Measurements from ENCODE around the gene IPO8. TPM values are rescaled to one million over a fixed set of nuclear protein-coding genes. Genes with fewer than 3 reads are reported as not detected.

The IPO8 gene
- total RNA-seq, result 16.5 TPM
- 17.0 TPM for polyA plus RNA-seq
- long read RNA-seq, donor 1, result 0 reads
- long read RNA-seq, donor 2, result 0 reads
- long read RNA-seq, donor 3, full-length matches to known transcripts, result 2 of 7 reads
- long read RNA-seq, donor 3, partial matches to known transcripts, result 5 of 7 reads
- long read RNA-seq, donor 3, other reads (novel, unspliced or antisense), result 0 of 7 reads
- long read RNA-seq, donor 4, result 0 reads
- long read RNA-seq, donor 5, full-length matches to known transcripts, result 1 of 20 reads
- long read RNA-seq, donor 5, partial matches to known transcripts, result 19 of 20 reads
- long read RNA-seq, donor 5, other reads (novel, unspliced or antisense), result 0 of 20 reads
- long read RNA-seq, donor 6, full-length matches to known transcripts, result 2 of 2 reads
- long read RNA-seq, donor 6, partial matches to known transcripts, result 0 of 2 reads
- long read RNA-seq, donor 6, other reads (novel, unspliced or antisense), result 0 of 2 reads
- long read RNA-seq, donor 7, full-length matches to known transcripts, result 1 of 1 reads
- long read RNA-seq, donor 7, partial matches to known transcripts, result 0 of 1 reads
- long read RNA-seq, donor 7, other reads (novel, unspliced or antisense), result 0 of 1 reads
- long read RNA-seq, donor 8, result 0 reads
- long read RNA-seq, donor 9, full-length matches to known transcripts, result 2 of 2 reads
- long read RNA-seq, donor 9, partial matches to known transcripts, result 0 of 2 reads
- long read RNA-seq, donor 9, other reads (novel, unspliced or antisense), result 0 of 2 reads
- long read RNA-seq, donor 10, full-length matches to known transcripts, result 3 of 3 reads
- long read RNA-seq, donor 10, partial matches to known transcripts, result 0 of 3 reads
- long read RNA-seq, donor 10, other reads (novel, unspliced or antisense), result 0 of 3 reads

DNA sequence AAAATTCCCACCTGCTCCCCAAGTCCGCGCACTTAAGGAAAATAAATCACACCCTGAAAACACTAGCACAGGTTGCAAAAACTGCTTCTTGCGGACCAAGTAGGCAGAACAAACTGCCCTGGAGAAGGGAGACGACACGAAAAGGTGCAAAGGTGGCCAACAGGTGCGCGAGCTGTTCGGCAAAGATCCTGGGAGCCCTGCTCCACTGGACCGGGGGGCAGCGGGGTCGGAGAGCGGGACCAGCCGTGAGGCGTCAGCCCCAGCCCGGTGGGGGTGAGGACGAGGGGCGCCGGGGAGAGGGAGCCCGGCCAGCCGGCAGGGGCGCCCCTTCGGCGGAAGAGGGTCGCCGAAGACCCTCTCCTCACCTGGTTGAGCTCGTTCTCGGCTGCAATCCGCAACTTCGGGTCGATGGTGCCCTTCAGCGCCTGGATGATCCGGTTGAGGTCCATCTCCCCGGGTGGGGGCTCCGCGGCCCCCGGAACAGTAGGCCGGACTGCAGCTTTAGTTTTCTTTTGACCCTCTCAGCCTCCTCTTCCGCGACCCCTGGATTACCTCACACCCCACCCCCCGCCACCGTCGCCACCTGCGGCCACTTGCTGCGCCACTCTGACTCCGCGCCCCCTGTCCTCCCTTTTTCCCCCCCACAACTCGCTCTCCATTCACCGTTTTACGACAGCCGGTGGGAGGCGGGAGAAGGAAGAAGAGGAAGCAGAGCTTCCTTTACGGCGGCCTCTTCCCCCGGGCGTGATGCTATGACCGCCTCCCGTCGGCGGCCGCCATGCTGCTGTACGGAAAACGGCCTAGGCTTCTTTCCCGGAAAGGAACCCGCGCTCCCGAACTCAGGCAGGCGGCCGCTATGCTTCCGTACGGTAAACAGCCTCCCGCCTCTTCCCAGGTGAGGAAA lies at the start of gene IPO8:
IPO8 (minus strand) TSS at position 671 of the 904 bp plus-strand sequence; CDS start at position 449, 222 bp downstream.
- H3K27me3 ChIP-seq (ENCODE audit: control insufficient read depth in 2 of 2, insufficient read depth in 1 of 2, low read length in 1 of 2), result no peaks in the 10 kb centered on the region
- under 1% methylated on average over 71 of the region's 71 CpGs for WGBS

DNA sequence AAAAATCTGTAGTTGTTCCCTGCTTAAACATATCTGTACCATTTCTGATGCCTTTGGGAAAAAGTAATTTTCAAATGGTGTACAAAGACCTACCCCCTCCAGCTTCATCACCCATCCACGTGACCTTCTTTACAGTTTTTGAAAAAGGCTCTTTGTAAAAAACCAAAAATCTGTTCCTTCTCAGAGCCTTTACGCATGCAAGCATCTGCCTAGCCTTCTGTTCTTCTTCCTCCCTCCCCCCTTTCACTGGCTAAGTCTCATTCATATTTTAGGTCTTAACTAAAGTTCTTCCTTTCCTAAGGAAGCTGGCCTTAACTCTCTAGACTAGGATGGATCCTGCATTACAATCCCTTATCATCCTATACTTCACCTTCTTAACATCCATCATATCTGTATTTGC lies 48.7 kb upstream of the IPO8 start:
- no peaks in the 10 kb centered on the region for H3K27me3 ChIP-seq (ENCODE audit: control insufficient read depth in 2 of 2, insufficient read depth in 1 of 2, low read length in 1 of 2)
- H3K4me3 ChIP-seq (ENCODE audit: low read length in 2 of 2), result no peak overlapping the region
- no peaks in the 10 kb centered on the region for H3K36me3 ChIP-seq (ENCODE audit: control insufficient read depth in 2 of 2, insufficient read depth in 2 of 2, low read length in 1 of 2)
- no peaks in the 10 kb centered on the region for H3K4me1 ChIP-seq (ENCODE audit: control insufficient read depth in 2 of 2, insufficient read depth in 2 of 2, low read length in 2 of 2)
- WGBS, result 100% methylated on average over 2 of the region's 2 CpGs
- no peaks in the 10 kb centered on the region for H3K9me3 ChIP-seq (ENCODE audit: control insufficient read depth in 2 of 2, insufficient read depth in 1 of 2, low read length in 1 of 2)
- no peak overlapping the region for H3K27ac ChIP-seq (ENCODE audit: low read depth in 1 of 2, low read length in 1 of 2)
- DNase-seq (ENCODE audit: low read depth in 6 of 9, low spot score in 9 of 9), result no peak

More for the DNA sequence above, at the start of gene IPO8:
- Histone ChIP-seq H3K4me1 (ENCODE audit: control insufficient read depth in 2 of 2, insufficient read depth in 2 of 2, low read length in 2 of 2) (peaks cover 12 to 21% of the 10 kb centered on the region in 2 donors), H3K4me3 (ENCODE audit: low read length in 2 of 2) (peak within 1 kb of the TSS; percentile 94 to 95), H3K36me3 (ENCODE audit: control insufficient read depth in 2 of 2, insufficient read depth in 2 of 2, low read length in 1 of 2) (no peaks in the 10 kb centered on the region), H3K9me3 (ENCODE audit: control insufficient read depth in 2 of 2, insufficient read depth in 1 of 2, low read length in 1 of 2) (no peaks in the 10 kb centered on the region), H3K27ac (ENCODE audit: low read depth in 1 of 2, low read length in 1 of 2) (peak within 1 kb of the TSS; percentile 63 to 74)
- peak; percentile 63 to 94 (median 82) for DNase-seq (ENCODE audit: low read depth in 6 of 9, low spot score in 9 of 9)

- Histone ChIP-seq H3K27ac (ENCODE audit: low read depth in 1 of 2, low read length in 1 of 2) (no peak overlapping the region), H3K36me3 (ENCODE audit: control insufficient read depth in 2 of 2, insufficient read depth in 2 of 2, low read length in 1 of 2) (peaks cover 0 to 7% of the 10 kb centered on the region in 2 donors), H3K4me1 (ENCODE audit: control insufficient read depth in 2 of 2, insufficient read depth in 2 of 2, low read length in 2 of 2) (no peaks in the 10 kb centered on the region), H3K9me3 (ENCODE audit: control insufficient read depth in 2 of 2, insufficient read depth in 1 of 2, low read length in 1 of 2) (no peaks in the 10 kb centered on the region), H3K4me3 (ENCODE audit: low read length in 2 of 2) (no peak overlapping the region), H3K27me3 (ENCODE audit: control insufficient read depth in 2 of 2, insufficient read depth in 1 of 2, low read length in 1 of 2) (no peaks in the 10 kb centered on the region)
- no peak for DNase-seq (ENCODE audit: low read depth in 6 of 9, low spot score in 9 of 9)
Observed at GRCh38 chr12:30740274-30740673, 44.6 kb upstream of the IPO8 start.

GRCh38 chr12:30739020-30739419 lies 43.4 kb upstream of the IPO8 start:
- Histone ChIP-seq H3K27ac (ENCODE audit: low read depth in 1 of 2, low read length in 1 of 2) (no peak overlapping the region), H3K4me3 (ENCODE audit: low read length in 2 of 2) (no peak overlapping the region), H3K9me3 (ENCODE audit: control insufficient read depth in 2 of 2, insufficient read depth in 1 of 2, low read length in 1 of 2) (no peaks in the 10 kb centered on the region), H3K36me3 (ENCODE audit: control insufficient read depth in 2 of 2, insufficient read depth in 2 of 2, low read length in 1 of 2) (peaks cover 2 to 13% of the 10 kb centered on the region in 2 donors), H3K27me3 (ENCODE audit: control insufficient read depth in 2 of 2, insufficient read depth in 1 of 2, low read length in 1 of 2) (no peaks in the 10 kb centered on the region), H3K4me1 (ENCODE audit: control insufficient read depth in 2 of 2, insufficient read depth in 2 of 2, low read length in 2 of 2) (no peaks in the 10 kb centered on the region)
- DNase-seq (ENCODE audit: low read depth in 6 of 9, low spot score in 9 of 9), result no peak
- 96% methylated on average over 2 of the region's 2 CpGs for WGBS

DNA sequence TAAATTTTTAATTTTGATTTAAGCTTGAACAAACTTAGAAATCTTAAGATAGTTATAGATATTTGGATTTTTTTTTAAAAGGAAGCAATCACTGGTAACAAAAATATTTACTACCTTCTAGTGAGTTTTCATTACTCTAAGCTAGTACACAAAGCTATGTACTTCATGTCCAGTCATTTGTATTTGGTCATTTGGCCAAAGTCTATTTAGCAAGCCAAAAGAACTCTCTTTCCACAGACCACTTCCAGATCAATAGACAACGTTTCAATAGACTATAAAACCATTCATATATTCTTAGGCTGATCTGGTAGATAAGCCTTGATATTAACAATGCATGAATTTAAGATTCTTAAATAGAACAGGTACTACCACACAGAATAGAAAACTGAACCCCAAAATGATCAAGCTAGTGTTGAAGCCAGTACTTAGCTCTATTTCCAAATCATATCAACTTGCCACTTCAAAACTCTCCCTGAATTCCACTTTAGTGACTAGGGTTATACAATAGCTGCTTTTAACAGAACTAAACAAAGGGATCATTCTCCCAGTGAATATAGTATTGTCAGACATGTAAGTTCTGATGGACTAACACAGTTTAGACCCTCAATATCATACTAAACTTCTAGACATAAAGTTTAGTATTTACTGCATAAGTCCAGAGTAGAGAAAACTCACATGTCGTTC lies 37.4 kb upstream of the IPO8 start:
- Histone ChIP-seq H3K36me3 (ENCODE audit: control insufficient read depth in 2 of 2, insufficient read depth in 2 of 2, low read length in 1 of 2) (peaks cover 6 to 14% of the 10 kb centered on the region in 2 donors), H3K9me3 (ENCODE audit: control insufficient read depth in 2 of 2, insufficient read depth in 1 of 2, low read length in 1 of 2) (no peaks in the 10 kb centered on the region), H3K27me3 (ENCODE audit: control insufficient read depth in 2 of 2, insufficient read depth in 1 of 2, low read length in 1 of 2) (no peaks in the 10 kb centered on the region), H3K4me1 (ENCODE audit: control insufficient read depth in 2 of 2, insufficient read depth in 2 of 2, low read length in 2 of 2) (no peaks in the 10 kb centered on the region), H3K4me3 (ENCODE audit: low read length in 2 of 2) (no peak overlapping the region), H3K27ac (ENCODE audit: low read depth in 1 of 2, low read length in 1 of 2) (no peak overlapping the region)
- 97% methylated on average over 2 of the region's 2 CpGs for WGBS
- DNase-seq (ENCODE audit: low read depth in 6 of 9, low spot score in 9 of 9), result no peak

DNA sequence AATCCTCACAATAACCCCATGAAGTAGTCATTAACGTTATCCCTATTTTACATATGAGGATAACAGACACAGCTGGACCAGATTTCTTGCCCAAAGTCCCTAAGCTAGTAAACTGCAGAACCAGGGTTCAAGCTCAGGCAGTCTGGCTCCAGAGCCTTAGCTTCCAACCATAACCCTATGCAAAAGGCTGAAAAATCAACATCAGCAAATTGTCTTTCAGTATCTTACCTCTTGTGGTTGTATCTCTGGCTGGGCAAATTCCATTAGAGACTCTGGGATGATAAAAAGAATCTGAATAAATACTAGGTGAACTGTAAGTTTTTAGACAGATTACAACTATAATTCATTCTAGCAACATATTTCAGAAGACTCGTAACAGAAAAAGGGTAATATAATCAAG lies 34.3 kb upstream of the IPO8 start:
- peaks cover 6 to 11% of the 10 kb centered on the region in 2 donors for H3K36me3 ChIP-seq (ENCODE audit: control insufficient read depth in 2 of 2, insufficient read depth in 2 of 2, low read length in 1 of 2)
- DNase-seq (ENCODE audit: low read depth in 6 of 9, low spot score in 9 of 9), result no peak
- no peak overlapping the region for H3K4me3 ChIP-seq (ENCODE audit: low read length in 2 of 2)
- no peaks in the 10 kb centered on the region for H3K4me1 ChIP-seq (ENCODE audit: control insufficient read depth in 2 of 2, insufficient read depth in 2 of 2, low read length in 2 of 2)
- H3K27me3 ChIP-seq (ENCODE audit: control insufficient read depth in 2 of 2, insufficient read depth in 1 of 2, low read length in 1 of 2), result no peaks in the 10 kb centered on the region
- 98% methylated on average over 2 of the region's 2 CpGs for WGBS
- H3K9me3 ChIP-seq (ENCODE audit: control insufficient read depth in 2 of 2, insufficient read depth in 1 of 2, low read length in 1 of 2), result no peaks in the 10 kb centered on the region
- H3K27ac ChIP-seq (ENCODE audit: low read depth in 1 of 2, low read length in 1 of 2), result no peak overlapping the region

DNA sequence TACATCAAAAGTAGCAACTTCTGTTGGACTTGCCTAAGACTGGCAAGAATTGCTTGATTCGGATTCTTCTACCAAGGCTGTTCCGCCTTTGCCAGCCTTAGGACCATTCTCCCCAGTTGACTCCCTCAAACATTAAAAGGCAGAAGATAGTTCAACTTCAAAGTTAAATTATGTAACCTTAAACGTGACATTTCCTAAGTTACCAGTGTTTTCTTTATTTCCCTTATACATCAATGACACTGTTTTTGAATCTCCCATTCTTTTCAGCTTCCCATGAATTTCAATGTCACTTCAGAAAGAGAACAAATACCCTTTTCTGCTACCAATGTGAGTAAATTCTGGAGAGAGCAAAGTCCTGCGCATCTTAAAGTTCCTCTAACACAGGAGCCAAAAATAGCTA lies 33.9 kb upstream of the IPO8 start:
- H3K27ac ChIP-seq (ENCODE audit: low read depth in 1 of 2, low read length in 1 of 2), result no peak overlapping the region
- DNase-seq (ENCODE audit: low read depth in 6 of 9, low spot score in 9 of 9), result no peak
- no peaks in the 10 kb centered on the region for H3K4me1 ChIP-seq (ENCODE audit: control insufficient read depth in 2 of 2, insufficient read depth in 2 of 2, low read length in 2 of 2)
- H3K4me3 ChIP-seq (ENCODE audit: low read length in 2 of 2), result no peak overlapping the region
- H3K9me3 ChIP-seq (ENCODE audit: control insufficient read depth in 2 of 2, insufficient read depth in 1 of 2, low read length in 1 of 2), result no peaks in the 10 kb centered on the region
- peaks cover 6% of the 10 kb centered on the region in 2 donors for H3K36me3 ChIP-seq (ENCODE audit: control insufficient read depth in 2 of 2, insufficient read depth in 2 of 2, low read length in 1 of 2)
- H3K27me3 ChIP-seq (ENCODE audit: control insufficient read depth in 2 of 2, insufficient read depth in 1 of 2, low read length in 1 of 2), result no peaks in the 10 kb centered on the region
- 97% methylated on average over 4 of the region's 4 CpGs for WGBS

DNA sequence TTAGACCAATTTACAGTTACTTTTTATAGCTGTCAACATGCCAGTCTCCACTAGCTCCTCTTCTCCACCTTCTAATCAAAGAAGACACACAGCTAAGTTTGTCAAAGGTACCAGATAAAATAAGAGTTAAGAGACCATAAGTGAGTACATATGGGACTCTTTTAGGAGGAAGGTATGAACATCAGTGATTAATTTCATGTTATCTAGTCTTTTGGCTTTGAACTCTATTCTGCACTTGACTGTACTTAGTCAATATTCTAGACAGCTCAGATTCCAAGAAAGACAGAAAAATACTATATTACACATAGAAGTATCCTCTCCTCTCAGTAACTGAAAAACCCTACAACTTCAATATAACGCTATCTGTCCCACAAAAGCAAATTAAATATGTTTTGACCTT lies 31.0 kb upstream of the IPO8 start:
- Histone ChIP-seq H3K27ac (ENCODE audit: low read depth in 1 of 2, low read length in 1 of 2) (no peak overlapping the region), H3K36me3 (ENCODE audit: control insufficient read depth in 2 of 2, insufficient read depth in 2 of 2, low read length in 1 of 2) (peaks cover 4 to 6% of the 10 kb centered on the region in 2 donors), H3K4me1 (ENCODE audit: control insufficient read depth in 2 of 2, insufficient read depth in 2 of 2, low read length in 2 of 2) (no peaks in the 10 kb centered on the region), H3K9me3 (ENCODE audit: control insufficient read depth in 2 of 2, insufficient read depth in 1 of 2, low read length in 1 of 2) (no peaks in the 10 kb centered on the region), H3K4me3 (ENCODE audit: low read length in 2 of 2) (no peak overlapping the region), H3K27me3 (ENCODE audit: control insufficient read depth in 2 of 2, insufficient read depth in 1 of 2, low read length in 1 of 2) (no peaks in the 10 kb centered on the region)
- no peak for DNase-seq (ENCODE audit: low read depth in 6 of 9, low spot score in 9 of 9)
- WGBS, result 95% methylated on average over 1 of the region's 1 CpG
